MM.1S (cell line): Measurements from ENCODE around the gene APBB2.

Experiments
- DNase-seq: peaks from one replicate; pipeline ENCODE4 v3.0.0-alpha.2; 2015
- H2AFZ ChIP-seq: fragments of 300-600 bp; sonication (generic); 2 replicates; pipeline ENCODE4 v1.6.0; 2016; ENCODE audit warnings: antibody characterized with exemption, low read length
- H3F3A ChIP-seq: fragments of 300-600 bp; sonication (generic); 2 replicates; pipeline ENCODE4 v1.6.1; 2016; ENCODE audit warnings: mild to moderate bottlenecking, antibody characterized with exemption, low read length, moderate library complexity, mixed read lengths; ENCODE audit not compliant: insufficient read depth
- H3K27ac ChIP-seq: fragments of 300-600 bp; sonication (generic); 2 replicates; pipeline ENCODE4 v1.5.1; 2016; ENCODE audit warnings: mild to moderate bottlenecking, low read length
- H3K27me3 ChIP-seq: fragments of 300-600 bp; sonication (generic); replicated peaks from 2 replicates; pipeline ENCODE4 v1.6.0; 2016; ENCODE audit warnings: low read length; ENCODE audit not compliant: insufficient read depth
- H3K36me3 ChIP-seq: fragments of 300-600 bp; sonication (generic); replicated peaks from 2 replicates; pipeline ENCODE4 v1.6.1; 2016; ENCODE audit warnings: mild to moderate bottlenecking, low read length, mixed read lengths; ENCODE audit not compliant: insufficient read depth
- H3K4me1 ChIP-seq: fragments of 300-600 bp; sonication (generic); 2 replicates; pipeline ENCODE4 v1.6.1; 2016; ENCODE audit warnings: low read length, mixed read lengths
- H3K4me2 ChIP-seq: fragments of 300-600 bp; sonication (generic); 2 replicates; pipeline ENCODE4 v1.6.0; 2016; ENCODE audit warnings: low read depth, low read length
- H3K4me3 ChIP-seq: fragments of 300-600 bp; sonication (generic); 2 replicates; pipeline ENCODE4 v1.5.1; 2016; ENCODE audit warnings: low read length, mixed read lengths
- H3K79me2 ChIP-seq: fragments of 300-600 bp; sonication (generic); 2 replicates; pipeline ENCODE4 v1.6.1; 2016; ENCODE audit warnings: mixed run types, low read length, mixed read lengths
- H3K9ac ChIP-seq: fragments of 300-600 bp; sonication (generic); 2 replicates; pipeline ENCODE4 v1.6.1; 2016; ENCODE audit warnings: low read length, mixed read lengths
- H3K9me2 ChIP-seq: fragments of 300-600 bp; sonication (generic); replicated peaks from 2 replicates; pipeline ENCODE4 v1.6.1; 2016; ENCODE audit warnings: mild to moderate bottlenecking, low read length, mixed read lengths; ENCODE audit not compliant: insufficient read depth
- H3K9me3 ChIP-seq: fragments of 300-600 bp; sonication (generic); replicated peaks from 2 replicates; pipeline ENCODE4 v1.6.1; 2016; ENCODE audit warnings: mild to moderate bottlenecking, low read length, mixed read lengths; ENCODE audit not compliant: insufficient read depth
- H4K20me1 ChIP-seq: fragments of 300-600 bp; sonication (generic); 2 replicates; pipeline ENCODE4 v1.6.1; 2016; ENCODE audit warnings: mild to moderate bottlenecking, low read length, moderate library complexity, mixed read lengths; ENCODE audit not compliant: insufficient read depth
- EZH2 ChIP-seq: fragments of 300-600 bp; sonication (generic); optimal IDR thresholded peaks from 2 replicates; pipeline ENCODE3; 2017; ENCODE audit warnings: low read depth, mild to moderate bottlenecking, antibody characterized with exemption, low read length, mixed read lengths
- EZH2phosphoT487 ChIP-seq: fragments of 300-600 bp; sonication (generic); IDR thresholded peaks from 2 replicates; pipeline ENCODE4 v1.6.1; 2018; ENCODE audit warnings: antibody characterized with exemption, low read length
- TF ChIP-seq, protein P1 (sequence below): fragments of 300-600 bp; sonication (generic); IDR thresholded peaks from 2 replicates; pipeline ENCODE4 v1.5.1; 2016; ENCODE audit warnings: antibody characterized with exemption, low read length, mixed read lengths

APBB2 gene

DNA sequence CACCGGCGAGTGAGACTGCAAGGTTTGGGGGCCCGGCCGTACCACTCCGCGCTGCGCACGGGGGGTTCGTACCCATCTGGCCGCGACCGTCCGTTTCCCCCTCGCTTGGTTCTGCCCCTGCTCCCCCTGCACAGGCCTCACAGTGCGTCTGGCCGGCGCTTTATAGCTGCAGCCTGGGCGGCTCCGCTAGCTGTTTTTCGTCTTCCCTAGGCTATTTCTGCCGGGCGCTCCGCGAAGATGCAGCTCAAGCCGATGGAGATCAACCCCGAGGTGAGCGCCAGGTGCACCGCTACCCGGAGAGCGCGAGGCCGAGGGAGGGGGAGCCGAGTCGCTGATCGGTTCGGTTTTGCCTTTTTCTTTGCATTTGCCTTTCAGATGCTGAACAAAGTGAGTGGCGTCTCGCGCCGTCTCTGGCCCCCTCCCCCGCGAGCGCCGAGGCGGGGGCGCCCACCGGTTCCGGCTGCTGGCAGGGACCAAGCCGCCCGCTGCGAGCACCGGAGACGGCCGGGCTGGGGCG, 42.5 kb upstream of the APBB2 start, which contains the start of gene UCHL1:
Gene UCHL1, plus strand, starts transcription at position 189 of the 517 bp plus-strand sequence. Its CDS starts 49 bp downstream, at position 238.
- H2AFZ ChIP-seq, result peak within 1 kb of the TSS; percentile 79
- H3K79me2 ChIP-seq, result peaks cover 39% of the 10 kb centered on the region
- no peaks in the 10 kb centered on the region for H4K20me1 ChIP-seq
- DNase-seq, result peak; percentile 91
- peak within 1 kb of the TSS; percentile 75; the same call in 1 of the 2 replicates for H3K27ac ChIP-seq
- H3K4me3 ChIP-seq, result peak within 1 kb of the TSS; percentile 86
- H3K9me3 ChIP-seq, result no peaks in the 10 kb centered on the region
- peaks cover 18% of the 10 kb centered on the region for H3K36me3 ChIP-seq
- H3K9me2 ChIP-seq, result no peaks in the 10 kb centered on the region
- 0 out of 2 replicates have a peak, but pooled peaks cover 4% of the 10 kb centered on the region for H3K27me3 ChIP-seq
- peaks cover 10% of the 10 kb centered on the region; the same call in 1 of the 2 replicates for H3K4me1 ChIP-seq
- peaks cover 24% of the 10 kb centered on the region; the same call in 1 of the 2 replicates for H3F3A ChIP-seq
- peak within 1 kb of the TSS; percentile 70 for H3K4me2 ChIP-seq
- peak within 1 kb of the TSS; percentile 79 for H3K9ac ChIP-seq
- TF ChIP-seq EZH2phosphoT487, result no peak
- TF ChIP-seq, protein P1, sequence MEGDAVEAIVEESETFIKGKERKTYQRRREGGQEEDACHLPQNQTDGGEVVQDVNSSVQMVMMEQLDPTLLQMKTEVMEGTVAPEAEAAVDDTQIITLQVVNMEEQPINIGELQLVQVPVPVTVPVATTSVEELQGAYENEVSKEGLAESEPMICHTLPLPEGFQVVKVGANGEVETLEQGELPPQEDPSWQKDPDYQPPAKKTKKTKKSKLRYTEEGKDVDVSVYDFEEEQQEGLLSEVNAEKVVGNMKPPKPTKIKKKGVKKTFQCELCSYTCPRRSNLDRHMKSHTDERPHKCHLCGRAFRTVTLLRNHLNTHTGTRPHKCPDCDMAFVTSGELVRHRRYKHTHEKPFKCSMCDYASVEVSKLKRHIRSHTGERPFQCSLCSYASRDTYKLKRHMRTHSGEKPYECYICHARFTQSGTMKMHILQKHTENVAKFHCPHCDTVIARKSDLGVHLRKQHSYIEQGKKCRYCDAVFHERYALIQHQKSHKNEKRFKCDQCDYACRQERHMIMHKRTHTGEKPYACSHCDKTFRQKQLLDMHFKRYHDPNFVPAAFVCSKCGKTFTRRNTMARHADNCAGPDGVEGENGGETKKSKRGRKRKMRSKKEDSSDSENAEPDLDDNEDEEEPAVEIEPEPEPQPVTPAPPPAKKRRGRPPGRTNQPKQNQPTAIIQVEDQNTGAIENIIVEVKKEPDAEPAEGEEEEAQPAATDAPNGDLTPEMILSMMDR, result no peak
- no peak for TF ChIP-seq EZH2

GRCh38 chr4:41256131-41256739, 41.9 kb upstream of the APBB2 start:
- peaks cover 24% of the 10 kb centered on the region; the same call in 1 of the 2 replicates for H3F3A ChIP-seq
- 0 out of 2 replicates have a peak overlapping the region, but pooled peaks have one; percentile 75 for H3K27ac ChIP-seq
- TF ChIP-seq EZH2phosphoT487, result no peak
- TF ChIP-seq, protein P1, result no peak
- TF ChIP-seq EZH2, result no peak
- H4K20me1 ChIP-seq, result no peaks in the 10 kb centered on the region
- H2AFZ ChIP-seq, result peak overlapping the region; percentile 79
- DNase-seq, result no peak
- H3K36me3 ChIP-seq, result peaks cover 13% of the 10 kb centered on the region
- H3K4me3 ChIP-seq, result peak overlapping the region; percentile 86
- H3K4me1 ChIP-seq, result peaks cover 10% of the 10 kb centered on the region; the same call in 1 of the 2 replicates
- H3K4me2 ChIP-seq, result peak overlapping the region; percentile 70
- 0 out of 2 replicates have a peak, but pooled peaks cover 4% of the 10 kb centered on the region for H3K27me3 ChIP-seq
- no peaks in the 10 kb centered on the region for H3K9me2 ChIP-seq
- peak overlapping the region; percentile 79; the same call in 1 of the 2 replicates for H3K9ac ChIP-seq
- H3K79me2 ChIP-seq, result peaks cover 38% of the 10 kb centered on the region
- H3K9me3 ChIP-seq, result no peaks in the 10 kb centered on the region

- DNase-seq, result no peak
Observed at GRCh38 chr4:41245983-41246382, 31.6 kb upstream of the APBB2 start.

More at GRCh38 chr4:41245983-41246382, 31.6 kb upstream of the APBB2 start:
- H3K36me3 ChIP-seq, result no peaks in the 10 kb centered on the region
- no peak overlapping the region for H3K27ac ChIP-seq
- H3K79me2 ChIP-seq, result no peaks in the 10 kb centered on the region
- no peaks in the 10 kb centered on the region for H3F3A ChIP-seq
- no peak overlapping the region for H3K9ac ChIP-seq
- no peaks in the 10 kb centered on the region for H4K20me1 ChIP-seq
- H2AFZ ChIP-seq, result no peak overlapping the region
- H3K9me3 ChIP-seq, result no peaks in the 10 kb centered on the region
- H3K4me1 ChIP-seq, result no peaks in the 10 kb centered on the region
- H3K9me2 ChIP-seq, result no peaks in the 10 kb centered on the region
- H3K27me3 ChIP-seq, result no peaks in the 10 kb centered on the region
- H3K4me2 ChIP-seq, result no peak overlapping the region
- H3K4me3 ChIP-seq, result no peak overlapping the region
- TF ChIP-seq EZH2, result no peak
- TF ChIP-seq, protein P1, result no peak
- no peak for TF ChIP-seq EZH2phosphoT487
